Stimulated activated CD4-positive, alpha-beta T cell treated with anti-CD3 and anti-CD28 coated beads, Interleukin-15, amount 100 ng/mL, for 48 hours (primary cell): ENCODE results near the gene CPNE5.
"Not testable (repeated sequence)": the region's sequence is repeated elsewhere in the genome, so short reads cannot be mapped to it uniquely, and the experiment has no call there.

Experiments used
- DNase-seq, 2 donors: peaks; one replicate each; pipeline ENCODE4 v3.0.0-alpha.2; 2020; ENCODE audit warnings: low read depth in 2 of 2

CPNE5 gene

DNA sequence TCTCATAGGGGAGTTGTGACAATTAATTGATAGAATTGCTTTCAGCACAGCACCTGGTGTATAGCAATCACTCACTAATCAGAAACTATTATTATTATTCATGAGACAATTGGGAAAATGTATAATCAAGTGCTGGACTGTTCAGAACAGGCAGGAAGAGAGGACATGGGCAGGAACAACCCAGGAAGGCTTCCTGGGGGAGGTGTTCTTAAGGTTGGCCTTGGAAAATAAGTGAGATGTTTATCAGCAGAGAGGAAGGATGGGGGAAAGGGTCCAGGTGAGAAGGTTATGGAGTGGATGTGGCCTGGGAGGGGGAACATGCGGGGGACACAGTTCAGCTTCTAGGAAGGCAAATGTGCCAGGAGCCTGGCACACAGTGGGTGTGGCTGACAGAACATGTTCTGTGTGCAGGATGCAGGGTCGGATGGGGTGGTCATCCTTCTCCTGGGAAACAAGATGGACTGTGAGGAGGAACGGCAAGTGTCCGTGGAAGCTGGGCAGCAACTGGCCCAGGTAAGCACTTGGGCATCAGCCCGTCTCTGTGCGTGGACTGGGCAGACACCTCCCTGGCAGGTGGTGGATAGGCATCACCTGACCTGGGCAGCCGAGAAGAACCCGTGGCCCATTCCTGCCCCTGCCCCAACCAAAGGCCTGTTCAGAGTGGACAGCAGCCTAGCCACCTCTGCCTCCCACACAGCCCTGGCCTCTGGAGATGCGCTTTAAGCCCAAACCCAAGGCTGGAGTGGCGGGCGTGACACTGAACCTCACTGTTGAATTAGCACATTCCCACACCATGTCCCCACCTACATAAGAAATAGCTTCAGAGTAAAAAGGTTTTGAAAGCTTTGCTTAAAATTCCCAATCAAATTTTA lies 110.7 kb downstream of the CPNE5 start:
- no peak for DNase-seq

DNA sequence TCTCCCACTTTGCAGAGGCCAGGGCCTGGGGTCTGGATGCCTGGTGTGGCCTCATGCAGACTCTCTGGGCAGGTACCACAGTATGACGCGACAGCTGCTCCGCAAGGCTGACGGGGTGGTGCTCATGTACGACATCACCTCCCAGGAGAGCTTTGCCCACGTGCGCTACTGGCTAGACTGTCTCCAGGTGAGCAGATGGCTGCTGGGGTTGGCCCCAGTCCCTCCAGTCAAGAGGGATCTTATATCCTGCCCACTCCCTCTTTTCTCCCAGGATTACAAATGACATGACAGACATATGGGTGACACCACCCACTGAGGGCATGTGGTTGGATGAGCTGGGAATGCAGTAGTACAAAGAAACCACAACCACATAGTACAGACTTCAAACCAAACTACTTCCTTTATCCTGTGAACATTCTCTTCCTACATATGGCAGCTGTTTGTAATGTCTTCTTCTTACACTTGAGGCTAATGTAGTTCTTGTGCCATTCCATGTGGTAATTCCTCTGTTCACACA lies 111.7 kb downstream of the CPNE5 start:
- DNase-seq = no peak

DNA sequence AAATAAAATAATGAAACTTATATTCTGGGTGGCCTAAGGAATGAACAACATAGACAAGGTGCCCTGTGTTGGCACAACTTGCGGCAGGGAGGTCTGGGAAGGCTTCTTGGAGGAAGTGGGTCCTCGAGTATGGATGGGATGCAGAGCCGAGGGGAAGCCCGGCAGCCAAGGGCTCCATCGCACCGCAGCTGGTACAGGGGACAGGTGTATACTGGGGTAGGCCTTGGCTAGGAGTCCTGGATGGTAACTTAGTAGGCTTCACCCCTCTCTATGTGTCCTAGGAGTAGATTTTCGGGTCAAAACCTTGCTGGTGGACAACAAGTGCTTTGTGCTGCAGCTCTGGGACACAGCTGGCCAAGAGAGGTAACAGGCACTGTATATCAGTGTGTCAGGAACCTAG lies 113.7 kb downstream of the CPNE5 start:
- DNase-seq = no peak

DNA sequence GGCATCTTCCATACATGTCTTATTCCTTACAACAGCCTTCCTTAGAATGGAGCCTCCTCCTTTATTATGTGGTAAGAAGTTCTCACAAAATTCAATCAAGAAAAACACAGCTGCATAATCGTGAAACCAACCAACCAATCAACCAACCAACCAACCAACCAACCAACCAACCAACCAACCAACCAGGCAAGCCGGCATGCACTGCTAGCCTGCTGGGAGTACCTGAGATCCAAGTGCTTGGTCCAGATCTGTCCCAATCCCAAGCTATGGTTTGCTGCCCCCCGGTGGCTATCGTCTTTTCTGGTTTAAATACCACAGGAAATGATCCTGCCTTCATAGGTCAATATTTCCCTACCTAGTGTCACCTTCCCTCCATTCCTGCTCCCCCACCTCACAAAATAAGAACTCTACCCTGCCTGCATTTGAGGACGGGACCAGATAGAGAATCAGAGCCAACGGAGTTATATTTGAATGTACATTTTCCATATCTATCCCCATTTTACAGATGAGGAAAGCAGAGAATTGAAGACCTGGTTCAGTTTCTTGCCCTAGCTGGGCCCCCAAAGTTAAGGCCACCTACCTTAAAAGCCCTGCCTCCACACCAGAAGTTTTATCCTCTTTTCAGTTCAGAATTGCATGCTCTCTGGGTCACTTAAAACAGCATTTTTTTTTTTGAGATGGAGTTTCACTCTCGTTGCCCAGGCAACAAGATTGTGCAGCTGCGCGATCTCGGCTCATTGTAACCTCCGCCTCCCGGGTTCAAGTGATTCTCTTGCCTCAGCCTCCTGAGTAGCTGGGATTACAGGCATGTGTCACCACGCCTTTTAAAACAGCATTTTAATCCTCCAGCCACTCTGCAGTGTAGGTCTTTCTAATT lies 114.5 kb downstream of the CPNE5 start:
- peak; percentile 24 to 47 for DNase-seq

DNA sequence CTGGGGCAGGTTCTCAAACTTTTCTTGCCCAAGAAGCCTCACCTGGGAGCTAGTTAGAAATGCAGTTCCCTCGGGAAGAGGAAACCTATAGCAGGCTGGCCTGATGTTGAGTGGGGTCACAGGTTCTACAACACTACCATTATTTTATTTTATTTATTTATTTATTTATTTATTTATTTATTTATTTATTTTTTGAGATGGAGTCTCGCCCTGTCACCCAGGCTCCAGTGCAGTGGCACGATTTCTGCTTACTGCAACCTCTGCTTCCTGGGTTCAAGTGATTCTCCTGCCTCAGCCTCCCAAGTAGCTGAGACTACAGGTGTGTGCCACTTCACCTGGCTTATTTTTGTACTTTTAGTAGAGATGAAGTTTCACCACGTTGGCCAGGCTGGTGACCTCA lies 115.3 kb downstream of the CPNE5 start:
- not testable (repeated sequence) for DNase-seq

DNA sequence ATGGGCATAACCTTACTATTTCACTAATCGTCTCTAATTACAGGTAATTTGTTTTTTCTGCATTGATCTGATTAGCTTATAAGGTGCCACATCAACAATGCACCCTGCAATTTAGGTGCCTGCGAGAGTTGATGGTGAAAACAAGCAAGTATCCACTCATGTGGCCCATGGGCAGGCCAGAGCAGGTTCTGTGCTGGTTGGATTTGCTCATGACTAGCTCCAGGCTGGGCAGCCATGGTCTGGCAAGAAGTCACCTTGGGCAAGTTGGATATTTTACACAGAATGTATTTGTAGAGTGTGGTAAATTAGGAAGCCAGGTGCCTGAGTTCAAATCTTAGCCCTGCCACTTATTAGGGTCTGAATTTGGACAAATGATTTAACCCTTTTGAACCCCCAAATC lies 116.4 kb downstream of the CPNE5 start:
- DNase-seq = no peak

DNA sequence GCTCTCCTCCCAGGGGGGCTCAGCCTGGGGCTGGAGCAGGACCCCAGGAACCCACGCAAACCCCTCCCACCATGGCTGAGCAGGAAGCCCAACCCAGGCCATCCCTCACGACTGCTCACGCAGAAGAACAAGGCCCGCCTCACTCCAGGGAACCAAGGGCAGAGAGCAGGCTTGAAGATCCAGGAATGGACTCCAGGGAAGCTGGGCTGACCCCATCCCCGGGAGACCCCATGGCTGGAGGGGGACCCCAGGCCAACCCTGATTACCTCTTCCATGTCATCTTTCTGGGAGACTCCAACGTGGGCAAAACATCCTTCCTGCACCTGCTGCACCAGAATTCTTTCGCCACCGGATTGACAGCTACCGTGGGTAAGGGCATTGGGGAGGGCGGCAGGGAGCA lies 116.9 kb downstream of the CPNE5 start:
- DNase-seq = no peak

DNA sequence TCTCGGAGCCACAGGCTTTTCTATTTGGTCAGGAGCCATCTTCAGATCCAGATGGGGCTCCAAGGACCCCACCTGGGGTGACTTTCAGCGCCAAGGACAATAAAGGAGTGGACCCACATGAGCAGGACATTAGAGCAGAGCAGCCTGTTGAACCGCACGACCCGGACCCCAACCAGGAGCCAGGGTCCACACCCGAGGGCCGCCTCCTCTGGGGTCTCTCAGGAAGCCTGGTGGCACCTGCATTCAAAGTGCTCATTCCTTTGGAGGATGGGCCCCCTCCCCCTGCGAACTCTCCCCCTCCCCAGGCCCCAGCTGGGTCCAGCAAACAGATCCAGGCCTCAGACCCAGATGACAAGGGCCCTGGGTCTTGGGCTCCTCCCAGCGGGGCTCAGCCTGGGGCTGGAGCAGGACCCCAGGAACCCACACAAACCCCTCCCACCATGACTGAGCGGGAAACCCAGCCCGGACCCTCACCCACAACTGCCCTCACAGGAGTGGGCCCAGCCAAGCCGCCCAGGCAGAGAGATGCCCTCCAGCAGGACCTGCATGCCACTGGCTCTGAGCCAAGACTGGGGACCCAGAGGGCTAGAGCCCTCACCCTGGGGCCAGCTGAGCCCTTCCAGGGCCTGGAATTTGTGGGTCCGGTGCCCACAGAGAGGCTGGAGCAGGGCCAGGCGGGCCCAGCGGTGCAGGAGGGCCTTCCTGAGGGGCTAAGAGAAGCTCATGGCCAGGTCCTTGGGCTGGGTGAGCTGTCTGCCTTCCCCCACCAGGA lies 117.7 kb downstream of the CPNE5 start:
- DNase-seq = no peak

DNA sequence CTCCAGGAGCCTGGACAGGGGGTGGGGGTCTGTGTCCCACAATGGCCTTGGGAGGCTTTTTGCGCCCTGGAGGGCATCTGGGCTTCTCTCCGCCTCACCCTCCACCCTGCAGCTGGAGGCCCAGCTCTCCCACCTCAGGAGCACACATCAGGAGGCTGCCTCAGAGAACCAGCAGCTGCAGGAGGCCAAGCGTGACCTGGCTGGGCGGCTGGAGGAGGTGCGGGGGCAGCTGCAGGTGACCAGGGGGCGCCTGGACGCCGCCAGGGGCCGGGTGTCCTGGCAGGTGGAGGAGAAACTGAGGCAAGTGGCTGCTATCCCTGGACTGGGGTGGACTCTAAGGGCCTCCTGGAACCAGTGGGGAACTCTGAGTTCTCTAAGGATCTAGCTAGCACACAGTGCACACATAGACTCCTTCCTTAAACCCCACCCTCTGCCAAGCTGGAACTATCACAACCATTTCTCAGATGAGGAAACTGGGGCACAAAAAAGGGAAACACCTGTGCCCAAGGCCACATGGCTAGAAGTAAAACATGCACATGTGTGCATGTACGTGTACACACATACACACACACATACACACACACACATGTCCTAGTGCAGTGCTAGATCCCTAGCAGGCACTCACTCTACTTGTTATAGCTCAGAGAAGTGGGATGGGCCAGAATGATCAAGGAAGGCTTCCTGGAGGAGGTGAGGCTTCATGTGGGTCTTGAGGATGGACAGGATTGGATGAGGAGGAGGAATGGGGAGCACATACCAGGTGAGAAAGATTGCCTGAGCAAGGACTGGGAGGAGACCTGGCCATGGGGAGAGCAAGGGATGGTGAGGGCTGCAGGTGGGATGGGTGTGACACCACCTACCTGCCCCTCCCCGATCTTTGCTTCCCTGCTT lies 118.7 kb downstream of the CPNE5 start:
- DNase-seq = no peak

DNA sequence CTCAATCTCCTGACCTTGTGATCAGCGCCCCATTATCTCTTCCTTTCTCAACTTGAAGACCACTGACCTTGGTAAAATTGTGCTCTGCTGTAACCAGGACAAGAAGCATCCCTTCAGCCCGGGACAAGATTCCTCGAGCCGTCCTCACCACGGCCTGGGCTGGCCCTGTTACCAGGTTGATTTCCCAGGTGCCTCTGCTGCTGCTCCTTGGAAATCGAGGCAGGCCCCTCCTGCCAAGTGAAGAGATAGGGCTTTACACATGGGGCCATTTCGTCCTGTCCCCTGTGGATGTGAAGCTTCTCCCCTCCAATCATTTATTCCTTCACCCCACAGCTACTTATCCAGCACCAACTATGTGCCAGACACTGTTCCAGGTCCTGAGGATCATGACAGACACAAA lies 120.1 kb downstream of the CPNE5 start:
- DNase-seq = no peak

DNA sequence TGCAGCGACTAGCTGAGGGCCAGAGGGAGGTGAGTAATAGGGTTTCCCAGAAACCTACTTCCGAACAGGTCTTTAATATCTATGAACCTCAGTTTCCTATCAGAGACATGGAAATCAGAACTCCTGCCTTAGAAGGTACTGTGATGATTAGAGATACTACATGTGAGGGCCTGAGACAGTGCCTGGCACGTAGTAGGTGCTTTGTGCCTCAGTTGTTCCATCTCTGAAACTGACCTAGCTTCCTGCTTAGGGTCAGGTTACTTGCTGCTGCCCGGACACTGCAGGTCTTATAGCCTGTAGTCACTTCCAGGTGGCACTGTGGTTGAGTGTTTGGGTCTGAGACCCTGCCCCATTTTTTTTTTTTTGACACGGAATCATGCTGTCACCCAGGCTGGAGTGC lies 120.7 kb downstream of the CPNE5 start:
- no peak for DNase-seq

DNA sequence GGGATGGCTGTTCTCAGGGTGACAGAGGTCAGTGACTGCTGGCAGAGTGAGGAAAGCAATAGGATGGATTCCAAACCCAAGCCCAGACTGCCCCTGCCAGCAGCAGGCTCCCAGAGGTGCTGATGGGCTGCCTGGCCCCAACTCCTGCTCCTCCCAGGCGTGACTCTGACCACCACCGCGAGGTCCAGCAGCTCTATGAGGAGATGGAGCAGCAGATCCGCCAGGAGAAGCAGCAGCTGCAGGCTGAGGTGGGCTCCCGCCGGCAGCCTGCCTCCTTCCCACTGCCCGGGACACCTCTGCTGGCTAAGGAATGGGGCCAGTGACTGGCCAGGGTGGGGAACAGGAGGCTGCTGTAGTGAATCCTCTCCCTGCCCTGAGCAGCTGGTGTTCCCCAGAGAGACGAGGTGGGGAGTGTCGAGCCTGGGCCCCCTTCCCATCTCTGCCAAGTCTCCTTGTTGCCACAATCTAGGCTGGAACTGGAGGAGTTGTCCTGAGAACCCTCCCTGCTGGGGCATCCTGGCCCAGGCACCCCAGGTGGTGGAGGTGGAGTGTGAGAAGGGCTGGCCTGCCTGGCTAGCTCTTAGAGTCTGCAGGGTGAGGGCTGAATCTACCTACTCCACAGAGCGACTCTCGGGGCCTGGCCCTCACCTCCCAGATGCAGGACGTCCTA lies 121.2 kb downstream of the CPNE5 start:
- no peak for DNase-seq

DNA sequence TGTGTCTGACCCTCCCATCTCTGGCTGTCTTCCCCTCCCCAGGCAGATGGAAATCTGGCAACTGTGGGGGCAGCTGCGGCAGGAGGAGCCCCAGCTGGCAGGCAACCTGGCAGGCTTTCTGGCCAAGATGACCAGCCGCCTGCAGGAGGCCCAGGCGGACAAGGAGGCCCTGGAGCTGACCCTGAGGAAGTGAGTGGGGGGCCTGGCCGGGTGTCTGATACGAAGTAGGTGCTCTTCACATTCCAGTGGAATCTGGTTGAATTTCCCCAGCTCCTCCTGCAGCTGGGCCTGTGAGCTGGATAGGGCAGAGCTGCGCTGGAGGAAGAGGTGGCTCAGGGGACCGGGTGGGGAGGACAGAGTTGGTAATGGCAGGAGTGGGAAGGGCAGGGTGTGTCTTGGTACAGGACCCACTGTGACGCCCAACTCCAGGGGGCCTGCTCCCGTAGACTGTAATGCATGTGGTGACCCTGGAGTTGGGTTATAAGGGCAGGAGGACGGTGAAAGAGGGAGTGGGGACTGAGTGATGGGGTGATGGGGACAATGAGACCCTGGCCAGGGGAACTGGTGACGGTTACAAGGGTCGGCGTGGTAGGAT lies 121.9 kb downstream of the CPNE5 start:
- no peak for DNase-seq

DNA sequence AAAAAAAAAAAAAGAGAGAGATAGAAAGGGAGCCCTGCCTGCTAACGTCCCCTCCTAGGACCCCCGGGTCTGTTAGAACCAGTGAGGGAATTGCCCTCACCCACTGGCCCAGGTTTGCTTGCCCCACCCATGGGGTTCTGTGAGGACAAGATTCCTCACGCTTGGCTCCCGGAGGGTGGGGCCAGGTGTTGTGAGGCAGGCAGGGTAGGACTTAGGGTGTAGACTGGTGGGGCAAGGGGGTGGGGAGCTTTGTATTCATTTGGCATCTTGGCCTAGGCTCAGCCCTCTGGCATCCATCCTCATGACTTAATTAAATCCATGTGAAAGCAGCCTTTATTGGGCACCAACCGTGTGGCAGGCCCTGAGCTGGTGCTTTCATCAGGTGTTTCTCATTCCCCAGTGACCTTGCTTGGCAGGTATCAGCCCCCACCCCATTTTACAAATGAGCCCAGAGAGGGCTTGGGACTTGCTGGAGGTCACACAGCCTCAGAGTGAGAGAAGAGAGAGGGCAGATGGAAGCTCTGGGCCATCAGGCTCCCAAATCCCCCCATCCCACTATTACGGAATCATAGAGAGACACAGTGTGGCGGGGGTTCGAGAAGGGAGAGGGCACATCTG lies 122.7 kb downstream of the CPNE5 start:
- no peak for DNase-seq

DNA sequence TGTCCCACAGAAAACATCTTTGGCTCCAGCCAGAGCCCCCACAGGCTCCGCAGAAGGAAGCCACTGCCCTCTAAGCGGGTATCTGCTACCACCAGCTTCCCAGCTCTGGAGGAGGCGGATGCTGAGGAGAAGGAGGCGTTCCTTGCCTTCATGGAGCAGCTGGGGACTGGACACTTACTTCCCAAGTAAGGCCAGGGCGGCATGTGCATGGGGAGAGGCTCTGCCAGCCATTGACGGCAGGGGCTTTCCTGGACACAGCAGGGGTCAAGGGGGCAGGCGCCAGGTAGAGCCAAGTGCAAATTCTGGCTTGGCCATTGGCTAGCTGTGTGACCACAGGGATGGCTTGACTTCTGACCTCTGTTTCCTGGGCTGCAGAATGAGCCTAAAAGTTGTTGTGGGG lies 123.8 kb downstream of the CPNE5 start:
- no peak for DNase-seq

DNA sequence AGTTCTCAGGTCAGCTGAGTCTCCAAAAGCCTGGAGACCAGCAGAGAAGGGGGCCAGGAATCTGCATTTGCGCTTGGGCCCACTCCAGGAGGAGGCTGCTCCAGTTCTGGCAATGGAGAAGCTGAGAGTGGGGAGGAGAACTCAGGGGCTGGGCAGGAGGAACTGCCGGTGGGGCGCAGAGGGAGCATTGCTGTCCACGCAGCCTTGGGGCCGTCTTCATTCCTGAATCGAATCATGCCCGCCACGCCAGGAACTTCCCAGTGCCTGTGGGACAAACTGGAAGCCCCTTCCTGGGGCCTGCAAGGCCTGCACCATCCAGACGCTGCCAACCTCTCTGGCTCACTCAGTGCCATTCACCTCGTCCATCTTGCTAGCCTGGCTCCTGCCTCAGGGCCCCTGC lies 124.7 kb downstream of the CPNE5 start:
- DNase-seq = no peak

DNA sequence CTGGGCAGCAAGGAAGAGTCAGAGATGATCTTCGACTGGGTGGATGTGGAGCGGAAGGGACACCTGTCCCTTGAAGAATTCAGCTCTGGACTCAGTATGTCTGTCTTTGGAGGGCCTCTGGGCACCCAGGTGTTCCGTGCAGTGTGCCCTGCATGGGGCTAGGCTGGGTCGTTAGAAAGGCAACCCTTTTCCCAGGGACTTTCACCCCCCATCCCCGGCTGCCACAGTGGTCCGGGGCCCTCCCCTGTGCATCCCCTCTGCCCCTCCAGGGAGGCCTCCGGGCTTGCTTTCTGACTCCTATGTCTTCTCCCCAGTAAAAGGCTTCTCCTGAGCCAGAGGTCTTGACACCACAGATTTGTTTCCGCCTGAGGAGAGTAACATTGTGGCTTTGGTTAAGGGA lies 125.4 kb downstream of the CPNE5 start:
- no peak for DNase-seq

DNA sequence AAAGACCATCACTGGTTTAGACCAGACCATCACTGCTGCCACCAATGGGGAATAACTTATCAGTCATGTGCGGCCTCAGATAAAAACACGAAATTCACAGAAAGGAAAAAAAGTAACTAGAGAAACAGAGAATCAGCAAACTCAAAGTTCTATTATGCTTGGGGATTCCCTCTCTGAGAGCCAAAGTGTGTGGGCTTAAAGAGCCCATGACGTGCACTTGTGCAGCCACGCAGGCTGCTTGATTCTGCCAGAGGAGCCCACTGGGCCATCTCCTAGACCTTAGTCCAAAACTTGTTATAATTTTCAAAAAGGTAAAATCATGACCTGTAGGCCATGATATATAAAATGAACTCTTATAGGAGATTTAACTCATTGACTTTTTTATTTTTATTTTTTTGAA lies 126.4 kb downstream of the CPNE5 start:
- no peak for DNase-seq

DNA sequence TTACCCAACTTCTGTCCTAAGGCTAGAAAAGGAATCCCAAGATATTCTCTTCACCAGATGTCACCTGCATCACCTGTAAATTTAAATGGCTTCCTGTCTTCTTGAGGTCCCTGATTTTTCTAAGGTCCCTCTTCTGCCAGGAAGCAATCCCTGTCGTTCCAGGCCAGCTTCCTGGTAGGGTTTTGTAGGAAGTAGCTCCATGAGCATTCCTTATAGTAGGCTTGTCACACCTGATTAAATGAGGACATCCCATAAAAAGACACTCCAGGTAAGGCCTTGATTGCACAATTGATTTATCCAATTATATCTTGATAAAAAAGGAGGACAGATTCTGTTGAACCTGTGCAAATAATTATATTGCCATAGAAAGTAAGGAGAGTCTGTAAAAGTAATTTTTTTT lies 132.9 kb downstream of the CPNE5 start:
- no peak for DNase-seq
